ENCODE data around the gene CTXND1.

CTXND1 gene

DNA sequence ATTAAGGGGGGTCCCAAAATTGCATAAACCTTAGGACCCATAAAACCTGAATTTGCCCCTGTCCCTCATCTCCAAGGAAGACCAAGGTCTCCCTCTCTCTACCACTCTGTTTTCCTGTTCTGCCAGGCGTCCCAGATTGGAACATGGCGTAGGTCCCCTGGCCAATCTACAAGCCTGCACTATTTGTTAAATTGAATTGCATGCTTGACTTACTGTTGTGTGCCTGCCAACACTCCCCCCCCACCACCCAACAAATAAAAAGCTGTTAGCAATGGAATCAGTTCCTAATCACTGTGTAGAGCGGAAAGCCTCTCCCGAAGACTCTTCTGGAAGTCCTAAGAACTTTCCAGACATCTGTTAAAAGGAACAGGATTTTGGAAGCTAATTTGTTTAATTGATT, 11.7 kb downstream of the CTXND1 start:
- no peak overlapping the region for H3K4me3 ChIP-seq (ENCODE audit: low read depth, low read length)
- in situ Hi-C loops (cut with HindIII; ENCODE audit: low sequenced_read_pairs), result no loop called here
- DNase-seq (ENCODE audit: low read depth), result no peak
- TF ChIP-seq, protein P1, sequence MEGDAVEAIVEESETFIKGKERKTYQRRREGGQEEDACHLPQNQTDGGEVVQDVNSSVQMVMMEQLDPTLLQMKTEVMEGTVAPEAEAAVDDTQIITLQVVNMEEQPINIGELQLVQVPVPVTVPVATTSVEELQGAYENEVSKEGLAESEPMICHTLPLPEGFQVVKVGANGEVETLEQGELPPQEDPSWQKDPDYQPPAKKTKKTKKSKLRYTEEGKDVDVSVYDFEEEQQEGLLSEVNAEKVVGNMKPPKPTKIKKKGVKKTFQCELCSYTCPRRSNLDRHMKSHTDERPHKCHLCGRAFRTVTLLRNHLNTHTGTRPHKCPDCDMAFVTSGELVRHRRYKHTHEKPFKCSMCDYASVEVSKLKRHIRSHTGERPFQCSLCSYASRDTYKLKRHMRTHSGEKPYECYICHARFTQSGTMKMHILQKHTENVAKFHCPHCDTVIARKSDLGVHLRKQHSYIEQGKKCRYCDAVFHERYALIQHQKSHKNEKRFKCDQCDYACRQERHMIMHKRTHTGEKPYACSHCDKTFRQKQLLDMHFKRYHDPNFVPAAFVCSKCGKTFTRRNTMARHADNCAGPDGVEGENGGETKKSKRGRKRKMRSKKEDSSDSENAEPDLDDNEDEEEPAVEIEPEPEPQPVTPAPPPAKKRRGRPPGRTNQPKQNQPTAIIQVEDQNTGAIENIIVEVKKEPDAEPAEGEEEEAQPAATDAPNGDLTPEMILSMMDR (IDR thresholded peaks at IDR 0.05; ENCODE audit: low read depth, low read length, missing control alignments), result no peak

DNA sequence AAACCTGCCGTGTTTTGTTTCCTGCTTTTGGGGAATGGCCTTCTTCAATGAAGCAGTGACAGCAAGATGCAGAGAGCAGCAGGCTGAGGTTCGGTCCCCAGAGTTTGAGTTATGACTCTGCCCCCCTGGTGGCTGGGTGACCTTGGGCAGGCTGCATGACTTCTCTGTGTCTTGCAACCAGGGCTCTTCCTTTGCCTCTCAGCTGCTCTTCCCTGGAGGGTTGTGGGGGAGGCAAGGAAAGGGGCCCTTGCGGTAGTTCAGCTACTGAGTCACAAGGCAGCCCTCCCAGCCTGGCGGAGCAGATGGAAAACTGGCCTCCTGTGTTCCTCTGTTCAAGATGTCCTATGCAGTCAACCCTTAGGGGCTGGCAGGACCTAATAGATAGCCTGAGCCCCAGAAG, 17.1 kb downstream of the CTXND1 start:
- TF ChIP-seq, protein P1 (IDR thresholded peaks at IDR 0.05; ENCODE audit: low read depth, low read length, missing control alignments), result peak; percentile 31
- no peak overlapping the region for H3K4me3 ChIP-seq (ENCODE audit: low read depth, low read length)
- no peak for DNase-seq (ENCODE audit: low read depth)
- in situ Hi-C loops (cut with HindIII; ENCODE audit: low sequenced_read_pairs), result no loop called here

DNA sequence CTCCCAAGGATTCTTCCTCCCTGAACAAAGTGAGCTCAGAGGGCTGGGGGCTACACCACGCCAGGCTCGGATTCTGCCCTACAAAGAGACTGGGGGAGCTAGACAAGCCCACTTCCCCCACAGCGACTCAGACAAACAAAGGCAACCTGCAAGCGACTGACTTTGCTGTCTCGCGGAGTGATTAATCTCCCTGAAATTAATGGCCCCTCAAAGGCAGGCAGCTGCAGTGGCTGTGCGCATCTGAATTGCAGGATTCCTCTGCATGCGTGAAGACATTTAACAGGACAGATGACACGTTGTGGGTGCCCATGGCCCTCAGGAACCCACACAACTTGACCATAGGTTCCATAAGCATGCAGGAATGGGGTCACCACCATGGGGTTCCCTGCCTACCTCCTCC, 18.4 kb downstream of the CTXND1 start:
- in situ Hi-C loops (cut with HindIII; ENCODE audit: low sequenced_read_pairs), result no loop called here
- TF ChIP-seq, protein P1 (IDR thresholded peaks at IDR 0.05; ENCODE audit: low read depth, low read length, missing control alignments), result no peak
- H3K4me3 ChIP-seq (ENCODE audit: low read depth, low read length), result no peak overlapping the region
- DNase-seq (ENCODE audit: low read depth), result no peak

DNA sequence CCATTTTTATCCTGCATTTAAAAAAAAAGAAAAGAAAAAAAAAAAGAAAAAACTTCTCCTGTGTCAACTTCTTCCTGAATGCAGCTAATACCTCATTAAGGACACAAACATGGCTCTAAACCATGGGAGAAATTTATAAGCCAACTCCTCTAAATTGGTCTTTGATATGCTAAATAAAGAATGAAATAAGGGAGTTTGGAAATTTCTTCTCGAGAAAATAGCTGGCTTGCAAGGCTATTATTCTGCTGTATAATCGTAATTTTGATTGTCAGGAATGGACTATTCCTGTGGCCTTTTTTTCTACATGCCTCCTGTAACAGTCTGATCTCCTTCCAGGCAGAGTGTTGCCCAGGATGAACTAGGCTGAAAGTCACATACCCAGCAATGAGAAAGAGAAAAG, 20.6 kb downstream of the CTXND1 start:
- TF ChIP-seq, protein P1 (IDR thresholded peaks at IDR 0.05; ENCODE audit: low read depth, low read length, missing control alignments), result no peak

DNA sequence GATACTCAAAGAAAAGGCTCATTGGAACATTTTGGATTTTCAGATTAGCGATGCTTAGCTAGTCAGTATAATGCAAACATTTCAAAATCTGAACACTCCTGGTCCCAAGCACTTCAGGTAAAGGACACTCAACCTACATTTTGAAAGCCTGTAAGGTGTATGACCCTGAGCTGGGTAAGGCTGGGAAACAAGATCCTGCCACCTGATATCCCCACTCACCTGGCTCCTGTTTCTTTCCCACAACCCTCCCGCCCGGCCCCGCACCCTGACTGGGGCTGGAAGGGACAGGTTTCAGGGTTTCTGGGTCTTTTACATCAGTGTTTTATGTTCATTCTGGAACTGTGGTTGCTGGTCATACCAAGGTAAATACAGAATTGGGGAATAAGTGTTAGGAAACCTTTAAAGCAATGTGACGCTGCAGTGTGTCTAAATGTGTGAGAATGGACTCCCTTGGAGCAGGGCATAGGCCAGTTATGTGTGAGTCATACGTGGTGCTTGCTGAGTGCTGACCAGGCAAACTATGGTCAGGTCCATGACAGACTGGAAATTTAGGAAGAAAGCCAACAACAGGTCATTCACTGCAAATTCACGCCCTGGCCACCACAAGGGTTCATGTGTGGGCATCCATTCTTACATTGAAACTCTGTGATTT, 22.9 kb downstream of the CTXND1 start:
- peak; percentile 57 for DNase-seq (ENCODE audit: low read depth)
- in situ Hi-C loops (cut with HindIII; ENCODE audit: low sequenced_read_pairs), result no loop called here
- TF ChIP-seq, protein P1 (IDR thresholded peaks at IDR 0.05; ENCODE audit: low read depth, low read length, missing control alignments), result no peak
- H3K4me3 ChIP-seq (ENCODE audit: low read depth, low read length), result no peak overlapping the region

More for the DNA sequence above, 20.6 kb downstream of the CTXND1 start:
- no peak overlapping the region for H3K4me3 ChIP-seq (ENCODE audit: low read depth, low read length)
- in situ Hi-C loops (cut with HindIII; ENCODE audit: low sequenced_read_pairs), result no loop called here
- DNase-seq (ENCODE audit: low read depth), result no peak

DNA sequence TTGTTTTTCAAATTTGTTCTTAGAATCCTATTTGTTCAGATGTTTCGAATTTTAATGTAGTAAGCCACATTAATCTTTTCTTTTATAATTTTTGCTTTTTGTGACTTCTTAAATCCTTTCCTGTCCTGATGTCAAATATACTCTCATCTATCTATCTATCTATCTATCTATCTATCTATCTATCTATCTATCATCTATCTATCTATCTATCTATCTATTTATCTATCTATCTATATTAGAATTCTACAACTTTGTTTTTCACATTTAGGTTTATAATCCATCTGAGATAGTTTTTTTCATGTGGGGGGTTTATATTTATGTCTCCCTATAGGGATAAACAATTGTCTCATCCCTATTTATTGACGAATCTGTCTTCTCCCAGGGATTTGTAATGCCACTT, 32.1 kb downstream of the CTXND1 start:
- TF ChIP-seq, protein P1 (IDR thresholded peaks at IDR 0.05; ENCODE audit: low read depth, low read length, missing control alignments), result no peak
- no peak overlapping the region for H3K4me3 ChIP-seq (ENCODE audit: low read depth, low read length)
- no peak for DNase-seq (ENCODE audit: low read depth)
- in situ Hi-C loops (cut with HindIII; ENCODE audit: low sequenced_read_pairs), result no loop called here
